ENCODE measurements around the gene C1orf216. TPM values are rescaled to one million over a fixed set of nuclear protein-coding genes. Genes with fewer than 3 reads are reported as not detected.

C1orf216 gene
- total RNA-seq, 1 experiment from 2014 or later, result 11.5 TPM

DNA sequence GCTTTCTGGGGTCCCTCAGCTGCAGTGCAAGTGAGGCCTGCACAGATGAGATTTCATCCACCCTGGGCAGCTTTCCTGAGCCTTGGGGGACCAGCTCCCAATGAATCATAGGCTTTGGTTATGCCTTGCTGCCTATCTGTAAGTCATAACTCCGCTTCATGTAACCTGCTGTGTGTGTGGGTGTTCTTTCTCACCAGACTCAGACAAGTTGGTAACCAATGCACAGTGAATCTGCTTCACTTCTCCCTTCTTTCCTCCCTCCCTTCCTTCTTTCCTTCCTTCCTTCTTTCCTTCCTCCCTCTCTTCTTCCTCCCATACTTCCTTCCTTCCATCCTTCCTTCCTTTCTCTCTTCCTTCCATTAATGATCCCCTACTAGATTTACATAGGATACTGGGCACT lies 42.9 kb downstream of the C1orf216 start:
- Mint-ChIP-seq H3K36me3 (ENCODE audit: insufficient read depth, unreplicated experiment) (no peaks in the 10 kb centered on the region), H3K4me1 (ENCODE audit: low read depth, unreplicated experiment) (no peaks in the 10 kb centered on the region), H3K27ac (ENCODE audit: unreplicated experiment) (no peak overlapping the region), H3K9me3 (ENCODE audit: low read depth, unreplicated experiment) (no peaks in the 10 kb centered on the region), H3K27me3 (ENCODE audit: unreplicated experiment) (peaks cover 77% of the 10 kb centered on the region), H3K4me3 (ENCODE audit: low read depth, unreplicated experiment) (no peak overlapping the region)
- no peak for DNase-seq
- TF ChIP-seq, protein P1, sequence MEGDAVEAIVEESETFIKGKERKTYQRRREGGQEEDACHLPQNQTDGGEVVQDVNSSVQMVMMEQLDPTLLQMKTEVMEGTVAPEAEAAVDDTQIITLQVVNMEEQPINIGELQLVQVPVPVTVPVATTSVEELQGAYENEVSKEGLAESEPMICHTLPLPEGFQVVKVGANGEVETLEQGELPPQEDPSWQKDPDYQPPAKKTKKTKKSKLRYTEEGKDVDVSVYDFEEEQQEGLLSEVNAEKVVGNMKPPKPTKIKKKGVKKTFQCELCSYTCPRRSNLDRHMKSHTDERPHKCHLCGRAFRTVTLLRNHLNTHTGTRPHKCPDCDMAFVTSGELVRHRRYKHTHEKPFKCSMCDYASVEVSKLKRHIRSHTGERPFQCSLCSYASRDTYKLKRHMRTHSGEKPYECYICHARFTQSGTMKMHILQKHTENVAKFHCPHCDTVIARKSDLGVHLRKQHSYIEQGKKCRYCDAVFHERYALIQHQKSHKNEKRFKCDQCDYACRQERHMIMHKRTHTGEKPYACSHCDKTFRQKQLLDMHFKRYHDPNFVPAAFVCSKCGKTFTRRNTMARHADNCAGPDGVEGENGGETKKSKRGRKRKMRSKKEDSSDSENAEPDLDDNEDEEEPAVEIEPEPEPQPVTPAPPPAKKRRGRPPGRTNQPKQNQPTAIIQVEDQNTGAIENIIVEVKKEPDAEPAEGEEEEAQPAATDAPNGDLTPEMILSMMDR (IDR thresholded peaks at IDR 0.05; ENCODE audit: unreplicated experiment), result no peak
- CTCF ChIA-PET, result no interaction called here
- no TSS peak for BruUV-seq (replicated peaks)
- intact Hi-C loops (cut with micrococcal nuclease; ENCODE audit: unreplicated experiment), result no loop called here

DNA sequence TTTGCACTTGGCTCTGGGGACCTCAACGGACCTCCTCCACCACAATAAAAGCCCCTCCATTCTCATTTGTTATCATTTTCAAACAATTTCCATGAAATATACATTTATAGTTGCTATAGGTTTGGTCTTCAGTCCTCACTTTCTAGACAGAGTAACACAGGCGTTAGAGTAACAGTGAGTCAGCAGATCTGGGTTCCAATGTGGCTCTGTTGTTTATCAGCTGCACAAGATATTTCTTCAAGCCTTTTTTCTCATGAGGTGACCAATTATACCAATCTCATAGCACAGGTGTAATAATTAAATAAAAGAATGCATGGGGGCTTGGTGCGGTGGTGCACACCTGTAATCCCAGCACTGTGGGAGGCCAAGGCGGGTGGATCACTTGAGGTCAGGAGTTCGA lies 44.6 kb downstream of the C1orf216 start:
- no peak for DNase-seq
- no peak overlapping the region for H3K4me3 Mint-ChIP-seq (ENCODE audit: low read depth, unreplicated experiment)
- no peak overlapping the region for H3K27ac Mint-ChIP-seq (ENCODE audit: unreplicated experiment)
- H3K9me3 Mint-ChIP-seq (ENCODE audit: low read depth, unreplicated experiment), result no peaks in the 10 kb centered on the region
- TF ChIP-seq, protein P1 (IDR thresholded peaks at IDR 0.05; ENCODE audit: unreplicated experiment), result no peak
- no peaks in the 10 kb centered on the region for H3K4me1 Mint-ChIP-seq (ENCODE audit: low read depth, unreplicated experiment)
- CTCF ChIA-PET, result interaction anchor here (0.6 kb wide), 1 partner anchor 555 kb away, joined by 4 read pairs; no protein-coding TSS in a partner anchor
- BruUV-seq (replicated peaks), result no TSS peak
- no peaks in the 10 kb centered on the region for H3K36me3 Mint-ChIP-seq (ENCODE audit: insufficient read depth, unreplicated experiment)
- intact Hi-C loops (cut with micrococcal nuclease; ENCODE audit: unreplicated experiment), result no loop called here
- H3K27me3 Mint-ChIP-seq (ENCODE audit: unreplicated experiment), result peaks cover 77% of the 10 kb centered on the region

DNA sequence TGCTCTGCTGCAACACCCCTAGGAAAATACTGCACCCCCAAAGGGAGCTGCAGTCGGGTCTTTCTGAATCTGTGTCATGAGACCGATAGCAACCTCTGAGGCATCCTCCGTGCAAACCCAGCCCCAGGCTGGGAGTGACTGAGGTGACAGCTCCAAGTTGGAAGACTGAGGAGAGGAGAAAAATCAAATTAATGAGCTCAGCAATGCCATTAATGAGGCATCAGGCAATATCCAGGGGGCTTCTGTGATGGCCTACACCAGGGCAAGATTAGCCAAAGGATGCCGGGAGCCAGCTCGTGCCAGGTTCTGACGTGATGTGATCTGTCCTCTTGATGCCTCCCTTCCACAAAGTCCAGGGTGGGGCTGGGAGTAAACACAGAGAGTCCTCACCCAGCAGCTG lies 46.6 kb downstream of the C1orf216 start:
- H3K4me3 Mint-ChIP-seq (ENCODE audit: low read depth, unreplicated experiment), result no peak overlapping the region
- no TSS peak for BruUV-seq (replicated peaks)
- CTCF ChIA-PET, result no interaction called here
- H3K36me3 Mint-ChIP-seq (ENCODE audit: insufficient read depth, unreplicated experiment), result no peaks in the 10 kb centered on the region
- no peaks in the 10 kb centered on the region for H3K9me3 Mint-ChIP-seq (ENCODE audit: low read depth, unreplicated experiment)
- H3K27ac Mint-ChIP-seq (ENCODE audit: unreplicated experiment), result no peak overlapping the region
- peaks cover 69% of the 10 kb centered on the region for H3K27me3 Mint-ChIP-seq (ENCODE audit: unreplicated experiment)
- TF ChIP-seq, protein P1 (IDR thresholded peaks at IDR 0.05; ENCODE audit: unreplicated experiment), result no peak
- peaks cover 3% of the 10 kb centered on the region for H3K4me1 Mint-ChIP-seq (ENCODE audit: low read depth, unreplicated experiment)
- intact Hi-C loops (cut with micrococcal nuclease; ENCODE audit: unreplicated experiment), result no loop called here
- no peak for DNase-seq

DNA sequence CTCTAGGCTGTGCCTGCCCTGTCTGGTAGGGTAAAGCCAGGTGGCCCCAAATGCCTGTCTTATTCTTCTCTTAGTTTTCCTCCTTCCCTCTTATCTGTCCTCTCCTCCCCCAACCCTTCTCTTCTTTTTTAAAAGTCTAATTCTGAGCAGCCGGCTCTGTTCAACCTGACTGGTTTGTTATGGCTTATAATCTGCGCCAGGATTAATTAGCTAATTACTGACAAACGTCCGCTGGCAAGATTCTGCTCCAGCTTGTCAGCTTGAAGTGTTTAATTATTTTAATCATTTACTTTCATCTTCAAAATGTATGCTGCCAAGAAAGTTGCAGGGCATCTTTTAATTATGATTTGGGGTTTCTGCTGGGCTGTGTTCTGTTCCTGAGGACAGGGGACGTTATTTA lies 50.2 kb downstream of the C1orf216 start:
- H3K9me3 Mint-ChIP-seq (ENCODE audit: low read depth, unreplicated experiment), result no peaks in the 10 kb centered on the region
- peaks cover 70% of the 10 kb centered on the region for H3K27me3 Mint-ChIP-seq (ENCODE audit: unreplicated experiment)
- TF ChIP-seq, protein P1 (IDR thresholded peaks at IDR 0.05; ENCODE audit: unreplicated experiment), result no peak
- H3K36me3 Mint-ChIP-seq (ENCODE audit: insufficient read depth, unreplicated experiment), result no peaks in the 10 kb centered on the region
- no peak overlapping the region for H3K4me3 Mint-ChIP-seq (ENCODE audit: low read depth, unreplicated experiment)
- H3K4me1 Mint-ChIP-seq (ENCODE audit: low read depth, unreplicated experiment), result peaks cover 14% of the 10 kb centered on the region
- CTCF ChIA-PET, result interaction anchor here (0.6 kb wide), 1 partner anchor 1511 kb away, joined by 4 read pairs; no protein-coding TSS in a partner anchor
- no peak for DNase-seq
- intact Hi-C loops (cut with micrococcal nuclease; ENCODE audit: unreplicated experiment), result no loop called here
- H3K27ac Mint-ChIP-seq (ENCODE audit: unreplicated experiment), result no peak overlapping the region
- BruUV-seq (replicated peaks), result no TSS peak

Measured in Calu3 (cell line).